OCI-LY7 (cell line): ENCODE measurements around the gene UBE2M. TPM values are rescaled to one million over a fixed set of nuclear protein-coding genes. Genes with fewer than 3 reads are reported as not detected.

Experiments used
- BruUV-seq: library from RNA; stranded (reverse); fragments of 400-500 nt; replicated peaks from 2 replicates; lab custom pipeline; 2021; lab: Mats Ljungman, UMichigan
- CTCF ChIA-PET: fragments of 300-600 bp; sonication (Branson Sonifier 250); formaldehyde crosslinking; loops from one replicate; lab custom pipeline; 2022; ENCODE audit warnings: antibody characterized with exemption; ENCODE audit not compliant: unreplicated experiment; lab: Charles Lee
- POLR2A ChIA-PET: fragments of 300-600 bp; sonication (Branson Sonifier 250); formaldehyde crosslinking; loops from one replicate; lab custom pipeline; 2022; ENCODE audit warnings: antibody characterized with exemption; lab: Charles Lee
- DNase-seq: peaks from one replicate; pipeline ENCODE4 v3.0.0-alpha.2; 2015; ENCODE audit warnings: low spot score
- H2AFZ ChIP-seq: fragments of 200-600 bp; sonication (generic), shearing (Covaris generic); 2 replicates; pipeline ENCODE4 v1.6.1; 2014; ENCODE audit warnings: mild to moderate bottlenecking, antibody characterized with exemption, low read length, moderate library complexity
- H3K27ac ChIP-seq: fragments of 200-600 bp; sonication (generic); 2 replicates; pipeline ENCODE4 v1.5.1; 2014; ENCODE audit warnings: mixed run types, low read depth, mild to moderate bottlenecking, moderate library complexity, low read length, inconsistent platforms; ENCODE audit not compliant: poor library complexity, severe bottlenecking
- H3K36me3 ChIP-seq: fragments of 200-600 bp; sonication (generic); 2 replicates; pipeline ENCODE4 v1.6.1; 2014; ENCODE audit warnings: mild to moderate bottlenecking, antibody characterized with exemption, low read length, moderate library complexity, mixed read lengths; ENCODE audit not compliant: insufficient read depth
- H3K4me1 ChIP-seq: fragments of 200-600 bp; sonication (generic); 2 replicates; pipeline ENCODE4 v1.5.1; 2014; ENCODE audit warnings: mild to moderate bottlenecking, low read length; ENCODE audit not compliant: insufficient read depth, poor library complexity, severe bottlenecking
- H3K4me2 ChIP-seq: fragments of 200-600 bp; sonication (generic); 2 replicates; pipeline ENCODE4 v1.6.1; 2014; ENCODE audit warnings: mild to moderate bottlenecking, low read length
- H3K4me3 ChIP-seq: fragments of 200-600 bp; sonication (generic); 2 replicates; pipeline ENCODE4 v1.5.1; 2014; ENCODE audit warnings: mild to moderate bottlenecking, low read depth, low read length; ENCODE audit not compliant: poor library complexity, severe bottlenecking
- H3K79me2 ChIP-seq: fragments of 200-600 bp; sonication (generic); 2 replicates; pipeline ENCODE4 v1.6.1; 2016; ENCODE audit warnings: low read depth, mild to moderate bottlenecking, low read length, moderate library complexity, mixed read lengths; ENCODE audit not compliant: insufficient read depth
- H3K9me2 ChIP-seq: fragments of 200-600 bp; sonication (generic); 2 replicates; pipeline ENCODE4 v1.6.1; 2016; ENCODE audit warnings: mild to moderate bottlenecking, low read length, mixed read lengths; ENCODE audit not compliant: insufficient read depth
- H3K9me3 ChIP-seq: fragments of 200-600 bp; sonication (generic); 2 replicates; pipeline ENCODE4 v1.6.1; 2014; ENCODE audit warnings: mild to moderate bottlenecking, mixed run types, low read length, mixed read lengths
- H4K20me1 ChIP-seq: fragments of 200-600 bp; sonication (generic); 2 replicates; pipeline ENCODE4 v1.6.1; 2014; ENCODE audit warnings: mild to moderate bottlenecking, antibody characterized with exemption, low read length, moderate library complexity, mixed read lengths; ENCODE audit not compliant: insufficient read depth
- EZH2phosphoT487 ChIP-seq: fragments of 200-600 bp; sonication (generic); IDR thresholded peaks from 2 replicates; pipeline ENCODE4 v1.6.1; 2018; ENCODE audit warnings: low read depth, borderline replicate concordance, mild to moderate bottlenecking, mixed run types, antibody characterized with exemption, low read length, moderate library complexity, mixed read lengths
- intact Hi-C: fragments of 100-400 bp; cut with micrococcal nuclease; formaldehyde crosslinking; loops from one replicate; pipeline ENCODE4 v1.10.0; 2022; ENCODE audit not compliant: unreplicated experiment
- total RNA-seq, 2 experiments: library from RNA; depleted of rRNA in 1 of 2; stranded (reverse); fragments of >200 nt in 1 of 2; shearing (Covaris generic) in 1 of 2; gene quantifications; 2 replicates each; pipeline ENCODE4 v1.2.3, GENCODE V29; 2014 to 2022
- TF ChIP-seq, protein P1 (sequence below): fragments of 200-600 bp; sonication (generic); conservative IDR thresholded peaks from 2 replicates; pipeline ENCODE4 v1.5.1; 2014; ENCODE audit warnings: mild to moderate bottlenecking, antibody characterized with exemption, low read length, moderate library complexity, mixed read lengths

The UBE2M gene
- total RNA-seq, 2 experiments from 2014 or later: 101 to 117 TPM

DNA sequence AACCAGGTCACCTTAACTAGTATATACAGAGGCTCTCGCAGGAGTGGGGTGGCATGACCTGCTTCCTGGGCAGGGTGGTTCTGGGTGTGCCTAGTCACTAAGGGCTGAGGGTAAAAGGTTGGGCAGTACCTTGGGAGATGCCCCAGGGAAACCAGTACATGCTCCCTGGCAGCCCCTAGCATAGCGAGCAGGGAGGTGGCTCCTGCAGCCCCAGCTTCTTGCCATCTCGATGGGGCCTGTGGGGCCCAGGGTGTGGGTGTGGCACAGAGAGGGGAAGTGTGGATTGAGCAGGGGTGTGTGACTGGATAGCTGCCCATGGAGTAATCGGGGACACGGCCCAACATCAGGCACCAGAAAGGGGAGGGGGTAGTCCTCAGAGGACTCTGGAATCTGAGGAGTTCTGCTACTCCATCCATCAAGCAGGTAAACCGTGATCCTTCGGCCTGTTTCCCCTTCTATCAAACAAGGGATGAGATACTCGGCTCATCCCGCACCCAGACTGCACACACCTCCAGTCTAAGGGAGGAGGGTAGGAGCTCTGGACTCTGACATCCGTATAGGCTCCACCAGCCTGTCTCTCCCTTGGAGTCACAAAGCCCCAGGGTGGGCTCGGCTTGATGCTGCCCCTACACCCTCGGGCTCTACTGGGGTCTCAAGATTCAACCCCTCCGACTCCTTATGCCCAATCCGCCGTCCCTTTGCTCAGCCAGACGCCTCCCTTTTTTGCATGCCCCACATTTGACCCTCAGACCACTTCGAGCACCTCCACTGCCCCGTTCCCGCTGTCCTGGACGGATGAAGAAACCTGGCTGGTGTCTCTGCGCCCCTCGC is 39.9 kb downstream of the UBE2M start:
- Histone ChIP-seq H3K36me3 (peaks cover 23% of the 10 kb centered on the region), H4K20me1 (no peaks in the 10 kb centered on the region), H3K79me2 (peaks cover 11% of the 10 kb centered on the region; the same call in 1 of the 2 replicates), H2AFZ (peak overlapping the region; percentile 86; the same call in 1 of the 2 replicates), H3K4me2 (peak overlapping the region; percentile 95), H3K9me2 (no peaks in the 10 kb centered on the region), H3K4me3 (peak overlapping the region; percentile 87), H3K4me1 (peaks cover 20% of the 10 kb centered on the region), H3K9me3 (no peaks in the 10 kb centered on the region), H3K27ac (peak overlapping the region; percentile 80)
- CTCF ChIA-PET: interaction anchor here (0.5 kb wide), 1 partner anchor 9 kb away, joined by 5 read pairs; no protein-coding TSS in a partner anchor
- intact Hi-C loops: loop anchor here (1.0 to 5.0 kb wide), 7 partner anchors 26 to 336 kb away; partner anchors contain the start of genes TRIM28, ZNF274, ZNF324B and ZNF497
- peak; percentile 19 for DNase-seq
- BruUV-seq: no TSS peak
- POLR2A ChIA-PET: interaction anchor here (2.6 kb wide), 1 partner anchor 61 kb away, joined by 11 read pairs; no protein-coding TSS in a partner anchor
- TF ChIP-seq EZH2phosphoT487: no peak
- TF ChIP-seq, protein P1, sequence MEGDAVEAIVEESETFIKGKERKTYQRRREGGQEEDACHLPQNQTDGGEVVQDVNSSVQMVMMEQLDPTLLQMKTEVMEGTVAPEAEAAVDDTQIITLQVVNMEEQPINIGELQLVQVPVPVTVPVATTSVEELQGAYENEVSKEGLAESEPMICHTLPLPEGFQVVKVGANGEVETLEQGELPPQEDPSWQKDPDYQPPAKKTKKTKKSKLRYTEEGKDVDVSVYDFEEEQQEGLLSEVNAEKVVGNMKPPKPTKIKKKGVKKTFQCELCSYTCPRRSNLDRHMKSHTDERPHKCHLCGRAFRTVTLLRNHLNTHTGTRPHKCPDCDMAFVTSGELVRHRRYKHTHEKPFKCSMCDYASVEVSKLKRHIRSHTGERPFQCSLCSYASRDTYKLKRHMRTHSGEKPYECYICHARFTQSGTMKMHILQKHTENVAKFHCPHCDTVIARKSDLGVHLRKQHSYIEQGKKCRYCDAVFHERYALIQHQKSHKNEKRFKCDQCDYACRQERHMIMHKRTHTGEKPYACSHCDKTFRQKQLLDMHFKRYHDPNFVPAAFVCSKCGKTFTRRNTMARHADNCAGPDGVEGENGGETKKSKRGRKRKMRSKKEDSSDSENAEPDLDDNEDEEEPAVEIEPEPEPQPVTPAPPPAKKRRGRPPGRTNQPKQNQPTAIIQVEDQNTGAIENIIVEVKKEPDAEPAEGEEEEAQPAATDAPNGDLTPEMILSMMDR: no peak; the same call in 1 of the 2 replicates

DNA sequence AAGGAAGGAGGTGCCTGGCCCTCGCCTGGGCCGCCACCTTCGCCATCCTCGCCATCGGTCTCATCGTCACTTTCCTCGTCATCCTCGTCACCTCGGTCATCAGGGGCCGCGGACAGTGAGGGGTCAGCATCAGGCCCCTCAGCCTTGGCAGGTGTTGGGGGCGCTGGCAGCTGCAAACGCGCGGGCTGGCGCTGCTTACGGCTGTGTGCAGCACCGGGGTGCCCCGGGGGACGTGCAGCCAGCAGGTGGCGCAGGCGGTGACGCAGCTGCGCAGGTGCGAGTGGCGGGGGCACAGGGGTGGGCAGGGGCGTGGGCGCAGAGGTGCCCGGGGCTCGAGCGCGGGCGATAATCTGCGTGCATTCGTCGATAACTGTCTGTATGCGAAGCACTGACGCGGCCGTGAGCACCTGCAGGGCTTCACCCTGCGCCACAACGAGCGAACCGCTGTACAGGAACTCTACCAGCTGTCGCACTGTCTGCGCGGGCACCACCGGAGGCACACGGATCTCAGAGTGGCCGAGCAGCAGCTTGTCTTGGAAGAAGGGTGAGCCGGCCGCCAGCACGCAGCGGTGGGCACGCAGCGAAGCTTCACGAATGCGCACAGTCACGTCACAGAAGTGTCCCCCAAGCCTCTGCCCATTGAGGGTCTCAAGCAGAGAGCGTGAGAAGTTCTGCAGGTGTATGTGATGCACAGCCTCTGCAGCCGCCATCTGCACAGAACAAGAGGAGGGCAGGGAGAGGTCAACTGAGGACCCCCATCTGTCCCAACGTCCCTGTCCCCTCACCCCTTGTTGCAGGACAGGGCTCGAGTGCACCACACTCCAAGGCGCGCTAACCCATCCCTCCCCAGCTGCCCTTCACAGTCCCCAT is 41.2 kb downstream of the UBE2M start:
- Histone ChIP-seq H3K4me2 (no peak overlapping the region; the same call in 1 of the 2 replicates), H3K9me2 (no peaks in the 10 kb centered on the region), H3K9me3 (no peaks in the 10 kb centered on the region), H3K79me2 (peaks cover 11% of the 10 kb centered on the region; the same call in 1 of the 2 replicates), H3K36me3 (peaks cover 31% of the 10 kb centered on the region), H3K27ac (no peak overlapping the region), H4K20me1 (no peaks in the 10 kb centered on the region), H3K4me1 (peaks cover 20% of the 10 kb centered on the region), H3K4me3 (no peak overlapping the region), H2AFZ (no peak overlapping the region)
- TF ChIP-seq EZH2phosphoT487: no peak
- TF ChIP-seq, protein P1: peak; percentile 51
- intact Hi-C loops: loop anchor here (5.0 kb wide), 1 partner anchor 190 kb away; the partner anchor contains the start of gene ZSCAN22
- ChIA-PET POLR2A (interaction anchor here (0.7 kb wide), 1 partner anchor 132 kb away, joined by 3 read pairs; no protein-coding TSS in a partner anchor), CTCF (no interaction called here)
- DNase-seq: no peak
- no TSS peak for BruUV-seq
